ENCODE results near the gene POC1B.

The POC1B gene

GRCh38 chr12:89525824-89526770, at the start of gene POC1B:
TSS of gene POC1B (minus strand) at chr12:89526047. CDS start at chr12:89525895, 152 bp downstream.
- no peak for TF ChIP-seq CTCF (IDR thresholded peaks at IDR 0.05)
- peak within 1 kb of the TSS; percentile 92 to 97 for H3K27ac ChIP-seq
- DNase-seq (ENCODE audit: low spot score): peak; percentile 88
- peak within 1 kb of the TSS; percentile 97 for H3K4me3 ChIP-seq

- no peak for DNase-seq (ENCODE audit: low spot score)
These were observed 49.5 kb upstream of the POC1B start for GRCh38 chr12:89575374-89575773.

GRCh38 chr12:89574736-89575208, 48.9 kb upstream of the POC1B start:
- TF ChIP-seq CTCF (IDR thresholded peaks at IDR 0.05): no peak
- no peak overlapping the region for H3K4me3 ChIP-seq
- no peak for DNase-seq (ENCODE audit: low spot score)
- H3K27ac ChIP-seq: no peak overlapping the region

More at GRCh38 chr12:89575374-89575773, 49.5 kb upstream of the POC1B start:
- no peak for TF ChIP-seq CTCF (IDR thresholded peaks at IDR 0.05)
- Histone ChIP-seq H3K4me3 (no peak overlapping the region), H3K27ac (no peak overlapping the region)

- no peak overlapping the region for H3K27ac ChIP-seq
- no peak for DNase-seq (ENCODE audit: low spot score)
These were observed 47.4 kb upstream of the POC1B start for GRCh38 chr12:89573051-89573810.

GRCh38 chr12:89571491-89572195, 45.8 kb upstream of the POC1B start:
- H3K4me3 ChIP-seq: no peak overlapping the region
- H3K27ac ChIP-seq: no peak overlapping the region
- DNase-seq (ENCODE audit: low spot score): no peak
- TF ChIP-seq CTCF (IDR thresholded peaks at IDR 0.05): no peak

More at GRCh38 chr12:89573051-89573810, 47.4 kb upstream of the POC1B start:
- H3K4me3 ChIP-seq: no peak overlapping the region
- no peak for TF ChIP-seq CTCF (IDR thresholded peaks at IDR 0.05)

- H3K4me3 ChIP-seq: no peak overlapping the region
- no peak overlapping the region for H3K27ac ChIP-seq
- DNase-seq (ENCODE audit: low spot score): no peak
- TF ChIP-seq CTCF (IDR thresholded peaks at IDR 0.05): no peak
These were observed 42.6 kb upstream of the POC1B start for GRCh38 chr12:89568484-89568883.

Data from coronary artery (tissue), 2 donors.